Testis (tissue), 3 donors: ENCODE data around the gene MAN2C1. TPM values are rescaled to one million over a fixed set of nuclear protein-coding genes. Genes with fewer than 3 reads are reported as not detected.
"Not testable (repeated sequence)": the region's sequence is repeated elsewhere in the genome, so short reads cannot be mapped to it uniquely, and the experiment has no call there.

Source experiments
- DNase-seq: peaks from one replicate; pipeline ENCODE4 v3.0.0-alpha.2; 2019
- H3K27ac ChIP-seq, 2 donors: fragments of 200-600 bp; sonication (generic); one replicate each; pipeline ENCODE4 v1.5.1; 2019
- H3K27me3 ChIP-seq: fragments of 200-600 bp; sonication (generic); one replicate; pipeline ENCODE4 v1.5.1; 2019
- H3K36me3 ChIP-seq: fragments of 200-600 bp; sonication (generic); one replicate; pipeline ENCODE4 v1.5.1; 2017; ENCODE audit warnings: low read depth; ENCODE audit errors: missing control alignments
- H3K4me1 ChIP-seq: fragments of 200-600 bp; sonication (generic); one replicate; pipeline ENCODE4 v1.5.1; 2019
- H3K4me3 ChIP-seq, 2 donors: fragments of 200-600 bp; sonication (generic); one replicate each; pipeline ENCODE4 v1.5.1; 2017 to 2019
- H3K9me3 ChIP-seq: fragments of 200-600 bp; sonication (generic); one replicate; pipeline ENCODE4 v1.5.1; 2017
- CTCF ChIP-seq, 3 experiments: fragments of 450-650 bp in 2 of 3; fragments of 200-600 bp in 1 of 3; sonication (generic) in 1 of 3; IDR thresholded peaks; one replicate each; pipeline ENCODE4 v1.5.1; 2016 to 2019; ENCODE audit warnings: antibody characterized with exemption in 3 of 3, mild to moderate bottlenecking in 2 of 3, moderate library complexity in 1 of 3
- POLR2A ChIP-seq: fragments of 450-650 bp; IDR thresholded peaks from one replicate; pipeline ENCODE4 v1.6.1; 2017; ENCODE audit warnings: antibody characterized with exemption, mild to moderate bottlenecking, moderate library complexity
- WGBS, 2 donors: methylation state at CpG; one replicate each; pipeline ENCODE4 v1.1.5; 2018; 5-methylcytosine and 5-hydroxymethylcytosine counted together
- intact Hi-C: fragments of 100-400 bp; cut with DNase I; formaldehyde crosslinking; loops from one replicate; pipeline ENCODE4 v1.15.1; 2023; ENCODE audit warnings: low total_unique reads
- polyA plus RNA-seq: library from polyadenylated mRNA; stranded (reverse); fragments of 350-450 nt; fragmentation: Illumina TruSeq; extraction: RNeasy Lipid Tissue Mini Kit (QIAGEN cat#74804); gene quantifications from one replicate; pipeline ENCODE4 v1.2.3, GENCODE V29; 2014; ENCODE audit warnings: low read depth, low replicate concordance; ENCODE audit not compliant: insufficient read depth
- total RNA-seq, 2 donors: library from RNA; depleted of rRNA; stranded (reverse); fragments of >200 nt; gene quantifications; one replicate each; pipeline ENCODE4 v1.2.3, GENCODE V29; 2016

The MAN2C1 gene
- total and polyA plus RNA-seq, 3 donors from 2014 or later, result 171 to 343 (median 256) TPM

- WGBS, 2 donors, result 91 to 92% methylated on average over 6 of the region's 6 CpGs
- Histone ChIP-seq H3K27me3 (no peaks in the 10 kb centered on the region), H3K27ac (no peak overlapping the region), H3K9me3 (no peaks in the 10 kb centered on the region), H3K36me3 (no peaks in the 10 kb centered on the region), H3K4me1 (no peaks in the 10 kb centered on the region), H3K4me3 (no peak overlapping the region)
- TF ChIP-seq CTCF (IDR thresholded peaks at IDR 0.05), result no peak
- TF ChIP-seq POLR2A, result no peak
- intact Hi-C loops, result no loop called here
- DNase-seq, result no peak
Observed at GRCh38 chr15:75321711-75322110, 46.7 kb downstream of the MAN2C1 start.

DNA sequence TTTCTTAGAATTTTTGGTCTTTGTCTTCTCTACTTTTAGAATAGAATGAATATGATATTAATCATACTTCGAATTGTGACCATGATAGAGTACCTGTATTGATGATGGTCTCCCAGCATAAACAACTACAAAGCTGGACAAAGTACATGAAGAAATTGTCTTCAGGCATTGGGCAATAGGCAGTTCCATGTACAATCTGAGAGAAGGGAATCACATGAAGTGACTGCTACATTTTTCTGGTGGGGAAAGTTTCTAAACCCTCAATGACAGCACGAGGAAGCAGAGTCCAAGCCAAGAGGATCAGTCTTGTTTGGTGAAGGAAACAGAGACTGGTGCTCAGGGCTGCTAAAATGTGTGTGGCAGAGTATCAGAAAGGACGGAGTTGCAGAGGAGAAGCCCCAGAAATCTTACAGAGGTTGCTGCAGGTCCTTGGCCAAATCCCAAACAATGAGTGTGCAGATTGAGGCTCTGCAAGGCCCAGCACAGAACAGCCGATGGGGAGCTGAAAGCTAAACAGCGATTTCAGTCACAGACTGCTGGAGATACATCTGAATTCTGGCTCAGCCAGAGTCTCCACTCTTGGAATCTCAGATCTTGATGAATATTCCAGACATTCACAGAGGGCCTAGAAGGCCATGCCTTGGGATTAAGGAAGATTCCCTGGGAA, 49.0 kb downstream of the MAN2C1 start:
- WGBS, 2 donors, result 77 to 92% methylated on average over 5 of the region's 5 CpGs
- not testable (repeated sequence) for DNase-seq

DNA sequence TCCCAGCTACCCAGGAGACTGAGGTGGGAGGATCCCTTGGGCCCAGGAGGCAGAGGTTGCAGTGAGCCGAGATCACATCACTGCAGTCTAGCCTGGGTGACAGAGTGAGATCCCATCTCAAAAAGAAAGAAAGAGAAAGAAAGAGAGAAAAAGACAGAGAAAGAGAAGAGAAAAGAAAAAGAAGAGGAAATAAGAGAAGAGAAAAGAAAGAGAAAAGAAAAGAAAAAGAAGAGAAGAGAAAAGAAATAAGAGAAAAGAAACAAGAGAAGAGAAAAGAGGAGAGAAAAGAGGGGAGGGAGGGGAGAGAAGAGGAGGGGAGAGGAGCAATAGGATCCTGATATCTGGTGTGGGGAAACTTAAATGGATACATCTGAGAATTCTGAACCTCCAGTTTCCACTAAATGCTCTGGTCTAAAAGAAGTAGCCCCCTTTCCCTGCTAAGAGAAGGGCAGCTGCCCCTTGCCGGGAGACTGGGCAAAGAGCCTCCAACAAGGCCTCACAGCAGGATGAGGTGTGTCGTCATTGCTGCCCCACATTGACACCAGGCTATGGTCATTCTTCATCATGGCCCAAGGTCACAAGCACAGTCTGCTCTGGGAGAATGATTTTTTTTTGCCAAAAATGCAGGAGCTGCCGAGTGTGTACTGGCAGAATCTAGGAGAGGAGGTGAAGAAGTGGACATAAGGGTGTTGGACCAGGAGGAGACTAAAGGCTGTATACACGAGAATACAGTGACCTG, 53.7 kb downstream of the MAN2C1 start:
- intact Hi-C loops, result no loop called here
- 62 to 74% methylated on average over 4 to 5 of the region's 5 CpGs for WGBS, 2 donors
- Histone ChIP-seq H3K9me3 (no peaks in the 10 kb centered on the region), H3K27me3 (no peaks in the 10 kb centered on the region), H3K27ac (no peak overlapping the region), H3K36me3 (no peaks in the 10 kb centered on the region), H3K4me1 (no peaks in the 10 kb centered on the region), H3K4me3 (no peak overlapping the region)
- TF ChIP-seq CTCF (IDR thresholded peaks at IDR 0.05), result no peak
- no peak for TF ChIP-seq POLR2A
- no peak for DNase-seq

More for the DNA sequence above, 49.0 kb downstream of the MAN2C1 start:
- intact Hi-C loops, H3K4me3 ChIP-seq, H3K9me3 ChIP-seq, H3K27me3 ChIP-seq, H3K36me3 ChIP-seq, H3K27ac ChIP-seq, H3K4me1 ChIP-seq: not testable (repeated sequence)

DNA sequence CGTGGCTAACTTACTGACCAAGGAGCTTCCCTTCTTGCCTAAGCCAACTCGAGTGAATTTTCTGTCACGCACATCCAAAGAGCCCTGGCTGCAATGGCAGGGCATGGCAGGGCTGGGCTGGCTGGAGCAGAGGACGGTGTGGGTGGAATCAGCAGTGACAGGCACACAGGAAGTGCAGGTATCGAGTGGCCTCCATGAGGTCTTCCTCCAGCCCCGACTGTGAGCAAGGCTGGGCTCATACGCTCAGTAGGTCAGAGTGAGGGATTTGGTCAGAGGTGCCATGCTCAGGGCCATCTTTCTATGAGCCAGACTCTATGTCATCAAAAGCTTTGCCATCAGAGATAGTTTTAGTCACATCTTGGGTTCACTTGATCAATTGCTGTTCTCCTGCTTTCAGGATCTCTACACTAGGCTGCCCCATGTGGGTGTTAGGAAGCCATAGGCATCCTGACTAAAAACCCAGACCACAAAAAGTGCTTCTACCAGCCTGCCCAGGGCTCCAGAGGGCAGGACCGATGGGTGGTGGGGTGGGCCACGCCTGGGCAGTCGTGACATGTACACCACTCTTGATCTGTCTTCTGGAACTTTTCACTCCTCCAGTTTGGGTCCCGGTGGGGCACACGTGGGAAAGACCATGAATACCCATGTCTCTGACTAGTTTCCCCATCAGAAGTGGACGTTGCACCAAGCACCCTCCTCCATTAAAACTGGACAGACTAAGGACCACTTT, 55.1 kb downstream of the MAN2C1 start:
- no peak for DNase-seq
- Histone ChIP-seq H3K9me3 (no peaks in the 10 kb centered on the region), H3K4me3 (no peak overlapping the region), H3K4me1 (no peaks in the 10 kb centered on the region), H3K36me3 (no peaks in the 10 kb centered on the region), H3K27me3 (no peaks in the 10 kb centered on the region), H3K27ac (no peak overlapping the region)
- intact Hi-C loops, result no loop called here
- no peak for TF ChIP-seq POLR2A
- no peak for TF ChIP-seq CTCF (IDR thresholded peaks at IDR 0.05)
- 88 to 91% methylated on average over 10 to 13 of the region's 13 CpGs for whole genome bisulfite sequencing, 2 donors

DNA sequence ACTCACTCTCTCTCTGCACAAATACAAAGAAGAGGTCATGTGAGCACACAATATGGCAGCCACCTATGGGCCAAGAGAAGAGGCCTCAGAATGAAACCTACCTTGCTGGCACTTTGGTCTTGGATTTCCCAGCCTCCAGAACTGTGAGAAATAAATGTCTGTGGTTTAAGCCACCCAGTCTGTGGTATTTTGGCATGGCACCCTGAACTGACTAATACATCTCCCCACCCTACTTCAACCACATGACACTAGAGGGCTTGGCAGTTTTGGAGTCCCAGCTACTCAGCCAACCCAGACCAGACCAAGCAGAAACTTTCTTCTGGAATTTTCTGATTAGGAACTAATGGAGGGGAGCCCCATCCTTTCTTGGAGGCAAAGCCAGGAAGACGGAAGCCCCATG, 55.9 kb downstream of the MAN2C1 start:
- DNase-seq, H3K27ac ChIP-seq, H3K36me3 ChIP-seq, H3K4me1 ChIP-seq, intact Hi-C loops, H3K9me3 ChIP-seq, H3K27me3 ChIP-seq, H3K4me3 ChIP-seq: not testable (repeated sequence)
- 90 to 94% methylated on average over 1 of the region's 1 CpG for WGBS, 2 donors
